ENCODE results near the gene KPNA5. TPM values are rescaled to one million over a fixed set of nuclear protein-coding genes. Genes with fewer than 3 reads are reported as not detected.

Gene KPNA5
- total RNA-seq, 6 experiments from 2014 or later, result 0.98 to 2.5 (median 2.0) TPM

DNA sequence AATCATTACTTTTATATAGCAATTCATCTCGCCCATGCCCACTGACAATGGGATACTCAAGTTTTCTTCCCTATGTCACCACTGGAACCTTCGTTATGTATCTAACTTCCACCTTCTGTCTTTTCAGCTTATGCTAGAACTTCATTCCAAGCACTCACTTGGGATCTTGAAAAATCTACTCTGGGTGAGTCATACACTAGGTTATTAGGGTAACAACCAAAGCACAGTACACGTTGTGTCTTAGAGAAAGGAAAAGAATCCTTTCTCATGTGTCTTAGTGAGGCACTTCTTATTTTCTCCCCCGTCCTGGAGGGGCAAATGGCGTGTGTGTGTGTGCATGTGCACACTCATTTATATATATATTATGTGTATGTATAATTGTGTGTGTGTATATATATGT lies 102.8 kb downstream of the KPNA5 start:
- Histone ChIP-seq H3K4me1 (no peaks in the 10 kb centered on the region), H3K27ac (no peak overlapping the region), H3K9me3 (no peaks in the 10 kb centered on the region), H3K27me3 (no peaks in the 10 kb centered on the region), H3K36me3 (no peaks in the 10 kb centered on the region), H3K4me3 (no peak overlapping the region)
- ATAC-seq (no peak), DNase-seq (no peak)
- intact Hi-C loops (cut with DNase I), result no loop called here
- TF ChIP-seq POLR2A (IDR thresholded peaks at IDR 0.05), result no peak
- TF ChIP-seq, protein P1, sequence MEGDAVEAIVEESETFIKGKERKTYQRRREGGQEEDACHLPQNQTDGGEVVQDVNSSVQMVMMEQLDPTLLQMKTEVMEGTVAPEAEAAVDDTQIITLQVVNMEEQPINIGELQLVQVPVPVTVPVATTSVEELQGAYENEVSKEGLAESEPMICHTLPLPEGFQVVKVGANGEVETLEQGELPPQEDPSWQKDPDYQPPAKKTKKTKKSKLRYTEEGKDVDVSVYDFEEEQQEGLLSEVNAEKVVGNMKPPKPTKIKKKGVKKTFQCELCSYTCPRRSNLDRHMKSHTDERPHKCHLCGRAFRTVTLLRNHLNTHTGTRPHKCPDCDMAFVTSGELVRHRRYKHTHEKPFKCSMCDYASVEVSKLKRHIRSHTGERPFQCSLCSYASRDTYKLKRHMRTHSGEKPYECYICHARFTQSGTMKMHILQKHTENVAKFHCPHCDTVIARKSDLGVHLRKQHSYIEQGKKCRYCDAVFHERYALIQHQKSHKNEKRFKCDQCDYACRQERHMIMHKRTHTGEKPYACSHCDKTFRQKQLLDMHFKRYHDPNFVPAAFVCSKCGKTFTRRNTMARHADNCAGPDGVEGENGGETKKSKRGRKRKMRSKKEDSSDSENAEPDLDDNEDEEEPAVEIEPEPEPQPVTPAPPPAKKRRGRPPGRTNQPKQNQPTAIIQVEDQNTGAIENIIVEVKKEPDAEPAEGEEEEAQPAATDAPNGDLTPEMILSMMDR (IDR thresholded peaks at IDR 0.05), result no peak
- 43% methylated on average over 5 of the region's 5 CpGs for WGBS (ENCODE audit: insufficient coverage, low coverage, low lambda C conversion rate, missing lambda C conversion rate)

Other genes starting within 250 kb of the KPNA5 start
- 1 to 10 TPM; 1.4 to 7.8 (median 3.5) TPM for gene CALHM6, start 219.8 kb upstream of the KPNA5 start, total RNA-seq
- gene CALHM5, start 169.6 kb upstream of the KPNA5 start, total RNA-seq, result under 1 TPM; 0.06 to 0.49 (median 0.18) TPM
- gene TRAPPC3L, start 135.5 kb upstream of the KPNA5 start, total RNA-seq, result under 1 TPM in 2 of 6 experiments, not detected in 4; 0.12 to 0.17 TPM
- not detected for gene CALHM4, start 127.5 kb upstream of the KPNA5 start, total RNA-seq
- 10 to 100 TPM; 14.8 to 22.1 (median 21.2) TPM for gene RWDD1, start 109.7 kb upstream of the KPNA5 start, total RNA-seq
- under 1 TPM in 3 of 6 experiments, not detected in 3; 0.06 to 0.18 (median 0.16) TPM for gene RSPH4A, start 64.7 kb upstream of the KPNA5 start, total RNA-seq
- gene ZUP1, start 12.4 kb upstream of the KPNA5 start, total RNA-seq, result 1 to 10 TPM; 3.0 to 5.9 (median 4.3) TPM
- gene FAM162B, start 84.5 kb downstream of the KPNA5 start, total RNA-seq, result under 1 TPM in 4 of 6 experiments, not detected in 2; 0.33 to 0.81 (median 0.42) TPM
- gene GPRC6A, start 147.9 kb downstream of the KPNA5 start, total RNA-seq, result not detected
- gene RFX6, start 196.0 kb downstream of the KPNA5 start, total RNA-seq, result not detected

Measured in right lobe of liver (tissue), 6 donors.